H1 (cell line): ENCODE measurements around the gene PARG.

Source experiments
- GTF2F1 ChIP-seq: IDR thresholded peaks from 2 replicates; pipeline ENCODE4 v1.6.1; 2012; ENCODE audit warnings: low read depth, low read length, improper control_type of control experiment, borderline replicate concordance
- SP1 ChIP-seq: IDR thresholded peaks from 2 replicates; pipeline ENCODE4 v1.6.1; 2011; ENCODE audit warnings: low read depth, low read length

- TF ChIP-seq SP1: no peak
- no peak for TF ChIP-seq GTF2F1
Measured at GRCh38 chr10:49783645-49784044, 158.2 kb downstream of the PARG start.
